Natural killer cell (primary cell): ENCODE measurements around the gene RPL36A. TPM values are rescaled to one million over a fixed set of nuclear protein-coding genes. Genes with fewer than 3 reads are reported as not detected.

Experiments
- ATAC-seq, 3 donors: fragments of 150-1000 bp in 2 of 3; fragments of 200-7000 bp in 1 of 3; cut with Tn5 transposase; 1 replicate in 1 of 3; 2 replicates in 2 of 3; pipeline ENCODE4 v1.10.0; 2021; ENCODE audit warnings: mild to moderate bottlenecking in 2 of 3, moderate library complexity in 2 of 3
- DNase-seq, 2 donors: peaks; one replicate each; pipeline versions ENCODE4 v3.0.0 to v3.0.0-alpha.2; 2013 to 2021; ENCODE audit warnings: mixed read lengths in 1 of 2
- H3K27ac ChIP-seq: one replicate; pipeline ENCODE4 v1.5.1; 2013; ENCODE audit warnings: mild to moderate bottlenecking, low read length
- H3K27me3 ChIP-seq: one replicate; pipeline ENCODE4 v1.6.1; 2013; ENCODE audit warnings: low read length; ENCODE audit not compliant: control insufficient read depth, insufficient read depth
- H3K36me3 ChIP-seq: one replicate; pipeline ENCODE4 v1.6.1; 2013; ENCODE audit warnings: low read length; ENCODE audit not compliant: control insufficient read depth, insufficient read depth
- H3K4me1 ChIP-seq: one replicate; pipeline ENCODE4 v1.6.1; 2013; ENCODE audit warnings: low read length; ENCODE audit not compliant: control insufficient read depth, insufficient read depth
- H3K4me3 ChIP-seq: one replicate; pipeline ENCODE4 v1.5.1; 2013; ENCODE audit warnings: low read length
- H3K9me3 ChIP-seq: one replicate; pipeline ENCODE4 v1.6.1; 2013; ENCODE audit warnings: low read length; ENCODE audit not compliant: control insufficient read depth, insufficient read depth
- H3K27ac Mint-ChIP-seq, 2 donors: one replicate each; pipeline ENCODE4 v1.8.0; 2022; ENCODE audit warnings: mild to moderate bottlenecking in 2 of 2, mixed read lengths in 2 of 2, moderate library complexity in 1 of 2
- H3K27me3 Mint-ChIP-seq, 2 donors: one replicate each; pipeline ENCODE4 v1.8.0; 2022; ENCODE audit warnings: low read depth in 2 of 2, mixed read lengths in 2 of 2
- H3K36me3 Mint-ChIP-seq: one replicate; pipeline ENCODE4 v1.8.0; 2022; ENCODE audit warnings: mixed read lengths
- H3K4me1 Mint-ChIP-seq, 2 donors: one replicate each; pipeline ENCODE4 v1.8.0; 2022; ENCODE audit warnings: mixed read lengths in 2 of 2
- H3K4me3 Mint-ChIP-seq: one replicate; pipeline ENCODE4 v1.8.0; 2022; ENCODE audit warnings: mild to moderate bottlenecking, moderate library complexity, mixed read lengths
- H3K9me3 Mint-ChIP-seq, 2 donors: one replicate each; pipeline ENCODE4 v1.8.0; 2022; ENCODE audit warnings: mixed read lengths in 2 of 2
- WGBS: methylation state at CpG from one replicate; pipeline ENCODE4 v1.1.7; 2013; ENCODE audit warnings: missing lambda C conversion rate; ENCODE audit not compliant: insufficient coverage; 5-methylcytosine and 5-hydroxymethylcytosine counted together
- intact Hi-C: fragments of 100-400 bp; cut with micrococcal nuclease; formaldehyde crosslinking; loops from one replicate; pipeline ENCODE4 v1.14.2; 2022
- total RNA-seq, 4 donors: library from RNA; stranded (reverse); fragments of 120-200 nt in 1 of 4; gene quantifications; one replicate each; pipeline versions ENCODE4 v1.2.3 to v1.2.4, GENCODE V29; 2013 to 2022
- TF ChIP-seq, protein P1 (sequence below): fragments of 200-600 bp; IDR thresholded peaks from one replicate; pipeline ENCODE4 v1.8.0; 2022; ENCODE audit warnings: antibody characterized with exemption

Gene RPL36A
- total RNA-seq, 3 donors from 2014 or later (not counting 1 experiment from before 2014, with no cell fraction given), result 88.0 to 108 (median 91.5) TPM

- intact Hi-C loops, result no loop called here
- peak overlapping the region; percentile 95 to 96 for H3K27ac Mint-ChIP-seq
- ATAC-seq (no peak), DNase-seq (no peak)
- H3K4me1 Mint-ChIP-seq, result peaks cover 22 to 35% of the 10 kb centered on the region in 2 donors
- 0% methylated on average over 6 of the region's 8 CpGs for WGBS
- H3K4me1 ChIP-seq, result peaks cover 19% of the 10 kb centered on the region
- H3K36me3 ChIP-seq, result peaks cover 7% of the 10 kb centered on the region
- no peaks in the 10 kb centered on the region for H3K36me3 Mint-ChIP-seq
- no peaks in the 10 kb centered on the region for H3K9me3 ChIP-seq
- H3K27ac ChIP-seq, result peak overlapping the region; percentile 98
- H3K4me3 Mint-ChIP-seq, result peak overlapping the region; percentile 94
- peak overlapping the region; percentile 84 for H3K4me3 ChIP-seq
- TF ChIP-seq, protein P1, sequence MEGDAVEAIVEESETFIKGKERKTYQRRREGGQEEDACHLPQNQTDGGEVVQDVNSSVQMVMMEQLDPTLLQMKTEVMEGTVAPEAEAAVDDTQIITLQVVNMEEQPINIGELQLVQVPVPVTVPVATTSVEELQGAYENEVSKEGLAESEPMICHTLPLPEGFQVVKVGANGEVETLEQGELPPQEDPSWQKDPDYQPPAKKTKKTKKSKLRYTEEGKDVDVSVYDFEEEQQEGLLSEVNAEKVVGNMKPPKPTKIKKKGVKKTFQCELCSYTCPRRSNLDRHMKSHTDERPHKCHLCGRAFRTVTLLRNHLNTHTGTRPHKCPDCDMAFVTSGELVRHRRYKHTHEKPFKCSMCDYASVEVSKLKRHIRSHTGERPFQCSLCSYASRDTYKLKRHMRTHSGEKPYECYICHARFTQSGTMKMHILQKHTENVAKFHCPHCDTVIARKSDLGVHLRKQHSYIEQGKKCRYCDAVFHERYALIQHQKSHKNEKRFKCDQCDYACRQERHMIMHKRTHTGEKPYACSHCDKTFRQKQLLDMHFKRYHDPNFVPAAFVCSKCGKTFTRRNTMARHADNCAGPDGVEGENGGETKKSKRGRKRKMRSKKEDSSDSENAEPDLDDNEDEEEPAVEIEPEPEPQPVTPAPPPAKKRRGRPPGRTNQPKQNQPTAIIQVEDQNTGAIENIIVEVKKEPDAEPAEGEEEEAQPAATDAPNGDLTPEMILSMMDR, result no peak
- no peaks in the 10 kb centered on the region for H3K9me3 Mint-ChIP-seq
- H3K27me3 ChIP-seq, result no peaks in the 10 kb centered on the region
- no peaks in the 10 kb centered on the region for H3K27me3 Mint-ChIP-seq
Observed at GRCh38 chrX:101408532-101408841, 17.7 kb downstream of the RPL36A start.

DNA sequence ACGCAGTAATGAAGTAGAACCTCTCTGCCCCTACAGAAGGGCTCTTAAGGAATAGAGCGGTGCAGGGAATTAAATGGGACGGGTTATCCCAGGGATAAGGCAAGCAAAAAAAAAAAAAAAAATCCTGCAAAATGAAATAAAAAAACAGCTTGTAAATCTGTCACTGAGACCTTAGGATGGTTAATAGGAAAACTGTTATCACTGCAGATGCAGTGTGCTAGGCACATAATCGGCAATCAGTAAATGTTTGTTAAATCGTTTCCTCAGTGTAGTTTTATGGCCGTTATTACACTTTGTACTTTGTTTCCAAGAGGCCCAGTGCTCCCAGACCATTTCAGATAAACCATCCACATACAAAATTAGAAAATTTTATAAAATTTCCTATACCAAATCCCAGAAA, 18.2 kb downstream of the RPL36A start:
- intact Hi-C loops, result no loop called here
- Mint-ChIP-seq H3K27me3 (no peaks in the 10 kb centered on the region), H3K4me1 (peaks cover 22 to 35% of the 10 kb centered on the region in 2 donors), H3K27ac (peak overlapping the region; percentile 95 to 96), H3K4me3 (peak overlapping the region; percentile 94), H3K36me3 (no peaks in the 10 kb centered on the region), H3K9me3 (no peaks in the 10 kb centered on the region)
- no peaks in the 10 kb centered on the region for H3K9me3 ChIP-seq
- DNase-seq (no peak), ATAC-seq (no peak)
- peaks cover 19% of the 10 kb centered on the region for H3K4me1 ChIP-seq
- WGBS, result 0% methylated on average over 1 of the region's 6 CpGs
- H3K36me3 ChIP-seq, result peaks cover 11% of the 10 kb centered on the region
- peak overlapping the region; percentile 84 for H3K4me3 ChIP-seq
- H3K27ac ChIP-seq, result peak overlapping the region; percentile 98
- no peaks in the 10 kb centered on the region for H3K27me3 ChIP-seq
- TF ChIP-seq, protein P1, result no peak

- no peaks in the 10 kb centered on the region for H3K36me3 Mint-ChIP-seq
- Histone ChIP-seq H3K36me3 (peaks cover 11% of the 10 kb centered on the region), H3K27me3 (no peaks in the 10 kb centered on the region), H3K4me3 (no peak overlapping the region), H3K27ac (no peak overlapping the region), H3K4me1 (peaks cover 19% of the 10 kb centered on the region), H3K9me3 (no peaks in the 10 kb centered on the region)
- intact Hi-C loops, result no loop called here
- H3K27me3 Mint-ChIP-seq, result no peaks in the 10 kb centered on the region
- H3K4me3 Mint-ChIP-seq, result peak overlapping the region; percentile 70
- peak in 1 of 2 donors; percentile 35 for DNase-seq
- no peak for ATAC-seq
- no CpG with 5 or more reads among the region's 7 CpGs for WGBS
- peaks cover 25 to 37% of the 10 kb centered on the region in 2 donors for H3K4me1 Mint-ChIP-seq
- H3K27ac Mint-ChIP-seq, result peak overlapping the region; percentile 84 to 88
- TF ChIP-seq, protein P1, result no peak
- H3K9me3 Mint-ChIP-seq, result no peaks in the 10 kb centered on the region
Observed at GRCh38 chrX:101410461-101410860, 19.6 kb downstream of the RPL36A start.

GRCh38 chrX:101411984-101412383, 21.2 kb downstream of the RPL36A start:
- 90% methylated on average over 10 of the region's 10 CpGs for WGBS
- no peak overlapping the region for H3K4me3 Mint-ChIP-seq

More at GRCh38 chrX:101411984-101412383, 21.2 kb downstream of the RPL36A start:
- DNase-seq, result no peak
- H3K4me3 ChIP-seq, result no peak overlapping the region
- no peaks in the 10 kb centered on the region for H3K9me3 ChIP-seq
- H3K36me3 ChIP-seq, result peaks cover 11% of the 10 kb centered on the region
- no peaks in the 10 kb centered on the region for H3K36me3 Mint-ChIP-seq
- H3K27ac ChIP-seq, result no peak overlapping the region
- TF ChIP-seq, protein P1, result no peak
- no peak for ATAC-seq
- H3K9me3 Mint-ChIP-seq, result no peaks in the 10 kb centered on the region
- peaks cover 24 to 42% of the 10 kb centered on the region in 2 donors for H3K4me1 Mint-ChIP-seq
- no peaks in the 10 kb centered on the region for H3K27me3 ChIP-seq
- peak overlapping the region; percentile 16 to 22 for H3K27ac Mint-ChIP-seq
- peaks cover 23% of the 10 kb centered on the region for H3K4me1 ChIP-seq
- intact Hi-C loops, result no loop called here
- H3K27me3 Mint-ChIP-seq, result no peaks in the 10 kb centered on the region
